NCI-H2107 (cell line): Measurements from ENCODE around the gene PRCP.
"Not testable (repeated sequence)": the region's sequence is repeated elsewhere in the genome, so short reads cannot be mapped to it uniquely, and the experiment has no call there.

Experiments used
- DNase-seq: peaks from one replicate; lab custom pipeline; 2025; lab: John Stamatoyannopoulos, UW

The PRCP gene

GRCh38 chr11:82900277-82901164 is at the start of gene PRCP:
Gene PRCP (minus strand): TSS chr11:82900430. CDS start chr11:82900402, 28 bp downstream.
- peak; percentile 74 for DNase-seq

- no peak for DNase-seq
Measured at GRCh38 chr11:82949352-82949751, 49.1 kb upstream of the PRCP start.

- DNase-seq: no peak
Measured at GRCh38 chr11:82945682-82946081, 45.5 kb upstream of the PRCP start.

GRCh38 chr11:82945041-82945440 is 44.8 kb upstream of the PRCP start:
- not testable (repeated sequence) for DNase-seq

GRCh38 chr11:82944198-82944597 is 44.0 kb upstream of the PRCP start:
- DNase-seq: no peak

- not testable (repeated sequence) for DNase-seq
Measured at GRCh38 chr11:82943430-82943829, 43.2 kb upstream of the PRCP start.

DNA sequence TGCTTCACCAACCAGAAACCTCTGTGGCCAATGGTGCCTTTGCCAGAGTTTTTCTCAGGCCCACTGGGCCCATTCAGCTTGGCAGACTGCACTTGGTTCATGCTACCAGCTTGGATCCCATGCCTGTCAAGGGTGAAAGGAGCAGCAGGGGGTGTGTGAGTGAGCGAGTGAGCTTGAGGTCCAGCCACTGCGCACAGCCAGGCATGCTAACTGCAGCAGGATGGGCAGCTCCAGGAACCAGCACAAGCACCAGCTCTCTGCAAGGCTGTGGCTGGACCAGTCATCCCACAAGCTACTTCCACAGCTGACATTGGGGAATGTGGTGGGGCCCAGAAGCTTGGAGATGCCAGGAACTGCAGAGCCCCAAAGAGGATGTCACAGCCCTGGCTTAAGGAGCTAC is 42.1 kb upstream of the PRCP start:
- no peak for DNase-seq

- no peak for DNase-seq
Measured at GRCh38 chr11:82939456-82939855, 39.2 kb upstream of the PRCP start.

DNA sequence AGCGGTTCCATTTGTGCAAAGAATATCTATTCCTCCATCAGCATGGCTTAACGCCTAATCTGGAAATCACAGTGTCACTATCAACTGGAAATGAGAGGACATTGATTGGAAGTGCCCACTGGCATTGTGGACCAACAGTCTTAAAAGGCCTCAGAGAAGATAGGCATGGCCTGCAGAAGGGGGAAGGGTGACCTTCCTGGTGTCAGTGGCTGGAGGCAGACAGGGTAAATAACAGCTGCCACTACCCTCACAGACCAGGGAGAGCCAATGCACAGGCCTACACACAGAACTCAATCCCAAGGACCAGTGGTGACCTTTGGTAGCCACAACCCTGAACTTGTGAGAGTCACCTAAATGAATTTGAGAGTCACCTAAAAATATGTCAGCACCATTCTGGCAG is 37.3 kb upstream of the PRCP start:
- DNase-seq: no peak

- DNase-seq: no peak
Measured at GRCh38 chr11:82936261-82936660, 36.0 kb upstream of the PRCP start.

DNA sequence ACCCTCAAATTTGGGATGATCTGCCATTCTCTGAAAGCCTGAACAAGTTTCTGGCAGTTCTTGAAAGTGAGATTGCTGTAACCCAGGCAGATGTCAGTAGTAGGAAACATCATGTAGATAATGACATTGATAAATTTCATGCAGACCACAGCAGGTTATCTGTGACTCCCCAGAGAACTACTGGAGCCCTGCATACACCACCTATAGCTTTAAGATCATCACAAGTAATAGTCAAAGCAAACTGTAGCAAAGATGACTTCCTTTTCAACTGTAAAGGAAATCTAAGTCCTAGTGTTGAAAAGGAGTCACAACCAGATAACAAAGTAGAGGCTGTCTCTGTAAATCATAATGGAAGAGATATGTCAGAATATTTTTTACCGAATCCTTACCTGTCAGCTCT is 32.3 kb upstream of the PRCP start:
- DNase-seq: no peak

DNA sequence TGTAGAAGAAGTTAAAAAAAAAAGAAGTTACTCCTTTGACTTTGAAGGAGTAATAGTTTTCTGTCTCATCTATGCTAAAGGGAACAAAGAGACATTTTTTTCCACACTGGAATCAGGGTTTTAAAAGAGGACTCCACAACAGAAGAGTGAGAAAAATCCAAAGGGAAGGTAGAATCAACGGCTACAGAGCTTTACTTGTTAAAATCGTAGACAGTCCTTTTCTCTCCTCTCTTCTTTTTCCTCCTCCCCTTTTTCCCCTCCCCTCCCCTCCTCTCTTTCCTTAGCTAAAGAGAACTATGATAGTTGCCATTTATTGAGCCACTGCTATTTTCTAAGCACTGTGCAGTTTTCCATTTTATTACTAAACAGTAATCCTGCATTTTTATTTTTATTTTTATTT is 30.5 kb upstream of the PRCP start:
- DNase-seq: no peak

DNA sequence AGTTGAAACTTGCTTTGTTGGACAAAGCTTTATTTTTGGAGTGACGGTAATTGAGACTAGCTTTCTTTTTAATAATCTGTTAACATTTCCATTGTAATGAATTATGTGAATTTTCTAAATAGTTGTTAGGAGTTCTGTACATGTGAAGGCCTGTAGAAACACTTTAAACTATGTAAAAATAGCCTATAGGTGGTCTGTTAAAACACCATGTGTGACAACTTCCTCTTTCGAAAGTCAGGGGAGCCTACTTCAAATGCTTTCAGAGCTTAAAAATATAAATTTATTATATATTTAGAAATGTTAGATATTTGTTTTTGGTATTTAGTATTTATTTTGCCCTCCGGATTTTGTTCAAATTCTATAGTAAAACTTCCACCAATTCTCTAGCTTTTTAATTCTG is 30.0 kb upstream of the PRCP start:
- no peak for DNase-seq

DNA sequence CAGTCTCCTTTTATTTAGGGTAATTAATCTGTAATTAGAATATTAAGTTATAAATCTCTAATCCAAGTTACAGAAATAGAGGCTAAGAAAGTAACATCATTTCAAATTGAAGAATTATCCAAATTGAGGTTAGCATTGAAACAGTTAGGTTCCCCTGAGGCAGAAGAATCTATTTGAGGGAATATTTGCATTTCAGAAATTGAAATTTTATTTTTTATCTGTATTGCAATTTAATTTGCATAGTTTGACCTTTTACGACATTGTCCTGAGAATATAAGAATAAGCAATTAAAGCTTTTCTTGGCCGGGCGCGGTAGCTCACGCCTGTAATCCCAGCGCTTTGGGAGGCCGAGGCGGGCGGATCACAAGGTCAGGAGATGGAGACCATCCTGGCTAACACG is 28.9 kb upstream of the PRCP start:
- DNase-seq: no peak

DNA sequence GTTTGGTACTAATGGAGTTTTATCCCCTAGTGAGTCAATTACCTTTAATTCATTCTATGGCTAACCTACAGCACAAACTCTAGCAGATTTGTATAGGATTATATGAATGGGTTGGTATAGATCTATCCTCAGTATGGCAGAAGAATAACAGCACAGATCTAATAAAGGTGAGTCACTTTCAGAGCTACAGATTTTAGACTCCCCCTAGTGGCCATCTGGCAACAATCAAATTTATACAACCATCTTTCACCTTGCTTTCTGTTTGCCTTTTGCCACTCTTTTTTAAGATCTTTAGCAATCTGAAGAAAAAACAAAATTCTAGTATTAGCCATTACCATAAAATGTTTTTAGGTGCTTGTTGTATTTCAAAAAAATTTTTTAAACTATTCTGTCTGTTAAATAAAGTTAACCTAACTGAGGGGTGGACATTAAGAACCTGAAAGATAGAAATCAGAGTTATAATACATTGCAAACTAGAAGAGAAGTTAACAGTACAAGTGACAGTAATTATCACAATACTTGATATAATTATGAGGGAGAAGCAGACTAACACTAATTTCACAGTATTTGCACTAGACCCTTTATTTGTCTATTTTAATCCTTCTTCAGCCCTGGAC is 27.1 kb upstream of the PRCP start:
- peak; percentile 39 for DNase-seq

DNA sequence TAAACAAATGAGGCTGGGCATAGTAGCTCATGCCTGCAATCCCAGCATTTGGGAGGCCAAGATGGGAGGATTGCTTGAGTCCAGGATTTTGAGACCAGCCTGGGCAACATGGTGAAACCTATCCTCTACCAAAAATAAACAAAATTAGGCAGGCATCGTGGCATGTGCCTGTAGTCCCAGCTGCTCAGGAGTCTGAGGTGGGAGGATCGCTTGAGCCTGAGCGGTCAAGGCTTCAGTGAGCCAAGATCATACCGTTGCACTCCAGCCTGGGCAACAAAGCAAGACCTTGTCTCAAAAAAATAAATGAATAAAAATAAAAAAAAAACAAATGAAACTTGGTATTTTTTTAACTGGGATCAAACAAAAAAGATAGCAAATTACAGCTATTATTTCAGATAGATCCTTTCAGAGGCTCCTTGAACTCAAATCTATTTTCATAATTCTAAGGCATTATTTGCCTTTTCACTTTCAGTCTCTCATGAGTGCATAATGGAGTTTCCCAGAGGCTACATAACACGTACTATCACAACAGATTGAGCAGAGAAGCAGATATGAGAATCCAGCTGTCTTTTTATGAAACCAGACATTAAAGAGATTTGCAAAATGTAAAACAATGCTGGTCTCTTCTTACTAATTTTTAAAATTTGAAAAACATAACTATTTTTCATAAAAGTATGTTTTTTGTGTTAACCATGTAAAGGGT is 24.4 kb upstream of the PRCP start:
- no peak for DNase-seq

DNA sequence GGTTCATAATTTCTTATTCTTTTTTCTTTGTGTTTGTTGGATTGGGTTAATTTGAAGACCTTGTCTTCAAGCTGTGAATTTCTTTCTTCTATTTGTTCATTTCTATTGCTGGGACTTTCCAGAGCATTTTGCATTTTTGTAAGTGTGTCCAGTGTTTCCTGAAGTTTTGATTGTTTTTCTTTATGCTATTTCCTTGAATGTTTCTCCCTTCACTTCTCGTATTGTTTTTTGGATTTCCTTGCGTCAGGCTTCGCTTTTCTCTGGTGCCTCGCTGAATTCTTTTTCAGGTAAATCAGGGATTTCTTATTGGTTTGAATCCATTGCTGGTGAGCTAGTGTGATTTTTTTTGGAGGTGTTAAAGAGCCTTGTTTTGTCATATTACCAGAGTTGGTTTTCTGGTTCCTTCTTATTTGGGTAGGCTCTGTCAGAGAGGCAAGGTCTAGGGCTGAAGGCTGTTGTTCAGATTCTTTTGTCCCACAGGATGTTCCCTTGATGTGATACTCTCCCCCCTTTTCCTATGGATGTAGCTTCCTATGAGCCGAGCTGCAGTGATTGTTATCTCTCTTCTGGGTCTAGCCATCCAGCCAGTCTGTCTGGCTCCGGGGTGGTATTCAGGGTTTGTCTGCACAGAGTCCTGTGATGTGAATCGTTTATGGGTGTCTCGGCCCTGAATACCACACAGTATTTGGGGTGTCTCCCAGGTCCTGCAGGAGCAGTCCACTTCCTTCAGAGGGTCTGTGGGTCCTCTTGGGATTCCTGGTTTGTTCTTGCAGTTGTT is 22.4 kb upstream of the PRCP start:
- DNase-seq: not testable (repeated sequence)

GRCh38 chr11:82920227-82920626 is 20.0 kb upstream of the PRCP start:
- not testable (repeated sequence) for DNase-seq

DNA sequence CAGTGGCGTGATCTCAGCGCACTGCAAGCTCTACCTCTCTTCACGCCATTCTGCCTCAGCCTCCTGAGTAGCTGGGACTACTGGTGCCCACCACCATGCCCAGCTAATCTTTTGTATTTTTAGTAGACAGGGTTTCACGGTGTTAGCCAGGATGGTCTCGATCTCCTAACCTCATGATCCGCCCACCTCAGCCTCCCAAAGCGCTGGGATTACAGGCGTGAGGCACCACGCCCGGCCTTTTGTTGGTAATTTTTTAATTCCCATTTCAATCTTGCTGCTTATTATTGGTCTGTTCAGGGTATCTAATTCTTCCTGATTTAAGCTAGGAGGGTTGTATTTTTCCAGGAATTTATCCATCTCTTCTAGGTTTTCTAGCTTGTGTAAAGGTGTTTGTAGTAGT is 19.6 kb upstream of the PRCP start:
- not testable (repeated sequence) for DNase-seq

DNA sequence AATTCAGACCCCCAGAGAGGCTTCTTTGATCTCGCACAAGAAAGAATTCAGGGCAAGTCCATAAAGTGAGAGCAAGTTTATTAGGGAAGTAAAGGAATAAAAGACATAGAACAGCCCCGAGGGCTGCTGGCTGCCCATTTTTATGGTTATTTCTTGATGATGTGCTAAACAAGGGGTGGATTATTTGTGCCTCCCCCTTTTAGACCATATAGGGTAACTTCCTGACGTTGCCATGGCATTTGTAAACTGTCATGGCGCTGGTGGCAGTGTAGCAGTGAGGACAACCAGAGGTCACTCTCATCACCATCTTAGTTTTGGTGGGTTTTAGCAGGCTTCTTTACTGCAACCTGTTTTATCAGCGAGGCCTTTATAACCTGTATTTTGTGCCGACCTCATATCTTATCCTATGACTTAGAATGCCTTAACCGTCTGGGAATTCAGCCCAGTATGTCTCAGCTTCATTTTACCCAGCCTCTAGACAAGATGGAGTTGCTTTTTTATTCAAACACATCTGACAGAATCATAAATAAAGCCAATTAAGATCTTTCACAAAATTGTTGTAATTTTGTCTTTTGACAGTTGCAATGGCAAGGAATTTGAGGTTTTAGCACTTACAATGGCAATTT is 8.9 kb upstream of the PRCP start:
- DNase-seq: no peak

- no peak for DNase-seq
Measured at GRCh38 chr11:82908311-82908710, 8.1 kb upstream of the PRCP start.

- no peak for DNase-seq
Measured at GRCh38 chr11:82907371-82907770, 7.1 kb upstream of the PRCP start.
